Neuronal stem cell (in vitro differentiated cells): ENCODE data around the gene RBM20.
"Not testable (repeated sequence)": the region's sequence is repeated elsewhere in the genome, so short reads cannot be mapped to it uniquely, and the experiment has no call there.

Source experiments
- DNase-seq: peaks from one replicate; pipeline ENCODE4 v3.0.0-alpha.2; 2013; ENCODE audit warnings: low spot score
- H2AFZ ChIP-seq: one replicate; pipeline ENCODE4 v1.6.1; 2013; ENCODE audit warnings: mild to moderate bottlenecking, low read length, inconsistent platforms
- H2AK5ac ChIP-seq: 2 replicates; pipeline ENCODE4 v1.6.1; 2013; ENCODE audit warnings: low read depth, mild to moderate bottlenecking, inconsistent platforms, low read length, moderate library complexity, mixed read lengths
- H2BK120ac ChIP-seq: 2 replicates; pipeline ENCODE4 v1.6.1; 2013; ENCODE audit warnings: low read depth, mild to moderate bottlenecking, inconsistent platforms, low read length, moderate library complexity, mixed read lengths
- H2BK12ac ChIP-seq: one replicate; pipeline ENCODE4 v1.6.1; 2013; ENCODE audit warnings: low read length, inconsistent platforms
- H2BK15ac ChIP-seq: 2 replicates; pipeline ENCODE4 v1.6.1; 2013; ENCODE audit warnings: mild to moderate bottlenecking, low read length, inconsistent platforms, mixed read lengths
- H2BK5ac ChIP-seq: one replicate; pipeline ENCODE4 v1.6.1; 2013; ENCODE audit warnings: inconsistent platforms, mild to moderate bottlenecking, low read length, moderate library complexity
- H3K14ac ChIP-seq: one replicate; pipeline ENCODE4 v1.6.1; 2013; ENCODE audit warnings: low read length, inconsistent platforms
- H3K18ac ChIP-seq: 2 replicates; pipeline ENCODE4 v1.6.1; 2013; ENCODE audit warnings: low read length, inconsistent platforms
- H3K23ac ChIP-seq: 2 replicates; pipeline ENCODE4 v1.6.1; 2013; ENCODE audit warnings: low read depth, mild to moderate bottlenecking, mixed read lengths, low read length, inconsistent platforms; ENCODE audit not compliant: poor library complexity
- H3K27ac ChIP-seq: replicated peaks from 3 replicates; pipeline ENCODE4 v1.5.1; 2013; ENCODE audit warnings: low read length, inconsistent platforms
- H3K27me3 ChIP-seq, 3 experiments: 2 replicates each; pipeline ENCODE4 v1.6.1; 2013; ENCODE audit warnings: low read length in 3 of 3, mild to moderate bottlenecking in 2 of 3, inconsistent platforms in 1 of 3, low read depth in 1 of 3, mixed read lengths in 1 of 3, moderate library complexity in 1 of 3; ENCODE audit not compliant: control insufficient read depth in 3 of 3, insufficient read depth in 3 of 3
- H3K36me3 ChIP-seq, 2 donors: replicated peaks in 1 of 2; 2 replicates each; pipeline ENCODE4 v1.6.1; 2013; ENCODE audit warnings: low read length in 2 of 2; ENCODE audit not compliant: control insufficient read depth in 2 of 2, insufficient read depth in 2 of 2
- H3K4ac ChIP-seq: 2 replicates; pipeline ENCODE4 v1.6.1; 2013; ENCODE audit warnings: inconsistent platforms, mild to moderate bottlenecking, low read length, moderate library complexity
- H3K4me1 ChIP-seq, 2 donors: 1 replicate in 1 of 2; 2 replicates in 1 of 2; pipeline ENCODE4 v1.6.1; 2013; ENCODE audit warnings: low read length in 2 of 2, low read depth in 1 of 2; ENCODE audit not compliant: control insufficient read depth in 2 of 2, insufficient read depth in 1 of 2
- H3K4me2 ChIP-seq: one replicate; pipeline ENCODE4 v1.6.1; 2013; ENCODE audit warnings: mild to moderate bottlenecking, low read length, inconsistent platforms; ENCODE audit not compliant: insufficient read depth, poor library complexity, severe bottlenecking
- H3K4me3 ChIP-seq, 2 donors: 2 replicates each; pipeline ENCODE4 v1.5.1; 2013; ENCODE audit warnings: low read length in 2 of 2, mild to moderate bottlenecking in 2 of 2, inconsistent platforms in 1 of 2, moderate library complexity in 1 of 2
- H3K79me1 ChIP-seq: one replicate; pipeline ENCODE4 v1.6.1; 2013; ENCODE audit warnings: low read depth, mild to moderate bottlenecking, inconsistent platforms, low read length, moderate library complexity
- H3K9ac ChIP-seq: one replicate; pipeline ENCODE4 v1.6.1; 2013; ENCODE audit warnings: mild to moderate bottlenecking, low read depth, low read length, inconsistent platforms; ENCODE audit not compliant: poor library complexity
- H3K9me3 ChIP-seq, 2 donors: replicated peaks in 1 of 2; 2 replicates each; pipeline versions ENCODE3 to v1.6.1; 2013; ENCODE audit warnings: low read length in 2 of 2, mild to moderate bottlenecking in 2 of 2, inconsistent platforms in 1 of 2, low read depth in 1 of 2, mixed read lengths in 1 of 2, moderate library complexity in 1 of 2; ENCODE audit not compliant: control insufficient read depth in 2 of 2, insufficient read depth in 1 of 2
- H4K8ac ChIP-seq: one replicate; pipeline ENCODE4 v1.6.1; 2013; ENCODE audit warnings: low read depth, mild to moderate bottlenecking, inconsistent platforms, low read length, moderate library complexity
- H4K91ac ChIP-seq: one replicate; pipeline ENCODE4 v1.6.1; 2013; ENCODE audit warnings: low read length, low read depth, mild to moderate bottlenecking, inconsistent platforms; ENCODE audit not compliant: poor library complexity
- WGBS, 2 donors: extraction: QIAGEN DNeasy Blood & Tissue Kit; methylation state at CpG; one replicate each; pipeline ENCODE4 v1.1.7; 2013; ENCODE audit warnings: missing lambda C conversion rate in 2 of 2, mixed read lengths in 1 of 2; ENCODE audit not compliant: insufficient read length in 2 of 2, insufficient replicate concordance in 1 of 2; ENCODE audit errors: extremely low coverage in 2 of 2; 5-methylcytosine and 5-hydroxymethylcytosine counted together

Gene RBM20

GRCh38 chr10:110637558-110638053 is 6.5 kb upstream of the RBM20 start:
- H3K4me3 ChIP-seq: no peak overlapping the region
- H3K23ac ChIP-seq: no peak overlapping the region
- H4K91ac ChIP-seq: no peak overlapping the region
- H2BK12ac ChIP-seq: no peak overlapping the region
- peak overlapping the region; percentile 24 for H2AFZ ChIP-seq
- H3K9me3 ChIP-seq: no peaks in the 10 kb centered on the region
- H3K4me1 ChIP-seq: peaks cover 14 to 17% of the 10 kb centered on the region in 2 donors
- H3K4me2 ChIP-seq: no peak overlapping the region
- DNase-seq: no peak
- peaks cover 0 to 43% (median 7%) of the 10 kb centered on the region in 3 experiments for H3K27me3 ChIP-seq
- no peak overlapping the region for H2BK5ac ChIP-seq
- no peaks in the 10 kb centered on the region for H3K79me1 ChIP-seq
- H2AK5ac ChIP-seq: no peak overlapping the region
- peak overlapping the region; percentile 29 for H3K27ac ChIP-seq
- H3K4ac ChIP-seq: no peak overlapping the region
- no peak overlapping the region for H3K9ac ChIP-seq
- no peak overlapping the region for H3K18ac ChIP-seq
- H3K36me3 ChIP-seq: no peaks in the 10 kb centered on the region
- no peak overlapping the region for H2BK120ac ChIP-seq
- no CpG with 5 or more reads among the region's 10 CpGs for WGBS, 2 donors
- no peak overlapping the region for H2BK15ac ChIP-seq
- H3K14ac ChIP-seq: no peak overlapping the region
- H4K8ac ChIP-seq: no peak overlapping the region

- Histone ChIP-seq H4K91ac (no peak overlapping the region), H4K8ac (no peak overlapping the region), H3K4me1 (peaks cover 17% of the 10 kb centered on the region in 2 donors), H3K23ac (no peak overlapping the region), H2BK15ac (no peak overlapping the region), H3K4me2 (no peak overlapping the region), H2BK120ac (no peak overlapping the region), H2AFZ (no peak overlapping the region), H3K9me3 (no peaks in the 10 kb centered on the region), H3K18ac (no peak overlapping the region), H3K14ac (no peak overlapping the region), H2AK5ac (no peak overlapping the region), H3K36me3 (no peaks in the 10 kb centered on the region), H2BK5ac (no peak overlapping the region), H3K4me3 (no peak overlapping the region), H3K79me1 (no peaks in the 10 kb centered on the region), H3K27ac (no peak overlapping the region), H3K9ac (no peak overlapping the region), H3K4ac (no peak overlapping the region), H3K27me3 (peaks cover 2 to 46% (median 14%) of the 10 kb centered on the region in 3 experiments), H2BK12ac (no peak overlapping the region)
- DNase-seq: no peak
- WGBS, 2 donors: no CpG with 5 or more reads among the region's 3 CpGs
Observed at GRCh38 chr10:110638319-110638718, 5.8 kb upstream of the RBM20 start.

- not testable (repeated sequence) for H3K14ac ChIP-seq, H4K91ac ChIP-seq, H2BK5ac ChIP-seq, H3K79me1 ChIP-seq, H3K23ac ChIP-seq, H2AK5ac ChIP-seq, H3K18ac ChIP-seq, H4K8ac ChIP-seq, H2BK12ac ChIP-seq, H3K9me3 ChIP-seq, H3K4me2 ChIP-seq, H3K9ac ChIP-seq, H2BK15ac ChIP-seq, H3K4ac ChIP-seq, H2AFZ ChIP-seq, DNase-seq, H3K4me3 ChIP-seq, H3K27ac ChIP-seq, H3K36me3 ChIP-seq, H2BK120ac ChIP-seq
- Histone ChIP-seq H3K27me3 (peaks cover 7 to 53% (median 21%) of the 10 kb centered on the region in 3 experiments), H3K4me1 (peaks cover 17 to 20% of the 10 kb centered on the region in 2 donors)
- WGBS, 2 donors: no CpG with 5 or more reads among the region's 6 CpGs
Observed at GRCh38 chr10:110639046-110639445, 5.1 kb upstream of the RBM20 start.

- H3K9ac ChIP-seq, H2BK120ac ChIP-seq, H2BK12ac ChIP-seq, H3K27ac ChIP-seq, H3K18ac ChIP-seq, H2BK5ac ChIP-seq, H2BK15ac ChIP-seq, H3K9me3 ChIP-seq, H3K4me3 ChIP-seq, H3K79me1 ChIP-seq, H3K4ac ChIP-seq, H4K8ac ChIP-seq, H3K23ac ChIP-seq, H2AFZ ChIP-seq, H3K14ac ChIP-seq, H3K36me3 ChIP-seq, H4K91ac ChIP-seq, H3K4me2 ChIP-seq, DNase-seq, H2AK5ac ChIP-seq: not testable (repeated sequence)
- H3K27me3 ChIP-seq: peaks cover 7 to 56% (median 29%) of the 10 kb centered on the region in 3 experiments
- peaks cover 19 to 23% of the 10 kb centered on the region in 2 donors for H3K4me1 ChIP-seq
- no CpG with 5 or more reads among the region's 6 CpGs for WGBS, 2 donors
Observed at GRCh38 chr10:110639858-110640257, 4.3 kb upstream of the RBM20 start.
